Adrenal gland (tissue), 5 donors: ENCODE measurements around the gene MICAL3.

Experiments
- POLR2A ChIP-seq, 2 donors: fragments of 450-650 bp; IDR thresholded peaks; one replicate each; pipeline ENCODE4 v1.6.1; 2017; ENCODE audit warnings: antibody characterized with exemption in 2 of 2, mild to moderate bottlenecking in 2 of 2, moderate library complexity in 1 of 2
- TF ChIP-seq, protein P1 (sequence below), 6 experiments: fragments of 450-650 bp in 4 of 6; fragments of 200-600 bp in 2 of 6; sonication (generic) in 1 of 6; IDR thresholded peaks; 1 replicate in 5 of 6; 2 replicates in 1 of 6; pipeline versions ENCODE4 v1.5.1 to v1.8.0; 2016 to 2021; ENCODE audit warnings: antibody characterized with exemption in 6 of 6, mild to moderate bottlenecking in 2 of 6, moderate library complexity in 1 of 6
- donor health status: DM: no; HTN: no; CAD: no.

DNA sequence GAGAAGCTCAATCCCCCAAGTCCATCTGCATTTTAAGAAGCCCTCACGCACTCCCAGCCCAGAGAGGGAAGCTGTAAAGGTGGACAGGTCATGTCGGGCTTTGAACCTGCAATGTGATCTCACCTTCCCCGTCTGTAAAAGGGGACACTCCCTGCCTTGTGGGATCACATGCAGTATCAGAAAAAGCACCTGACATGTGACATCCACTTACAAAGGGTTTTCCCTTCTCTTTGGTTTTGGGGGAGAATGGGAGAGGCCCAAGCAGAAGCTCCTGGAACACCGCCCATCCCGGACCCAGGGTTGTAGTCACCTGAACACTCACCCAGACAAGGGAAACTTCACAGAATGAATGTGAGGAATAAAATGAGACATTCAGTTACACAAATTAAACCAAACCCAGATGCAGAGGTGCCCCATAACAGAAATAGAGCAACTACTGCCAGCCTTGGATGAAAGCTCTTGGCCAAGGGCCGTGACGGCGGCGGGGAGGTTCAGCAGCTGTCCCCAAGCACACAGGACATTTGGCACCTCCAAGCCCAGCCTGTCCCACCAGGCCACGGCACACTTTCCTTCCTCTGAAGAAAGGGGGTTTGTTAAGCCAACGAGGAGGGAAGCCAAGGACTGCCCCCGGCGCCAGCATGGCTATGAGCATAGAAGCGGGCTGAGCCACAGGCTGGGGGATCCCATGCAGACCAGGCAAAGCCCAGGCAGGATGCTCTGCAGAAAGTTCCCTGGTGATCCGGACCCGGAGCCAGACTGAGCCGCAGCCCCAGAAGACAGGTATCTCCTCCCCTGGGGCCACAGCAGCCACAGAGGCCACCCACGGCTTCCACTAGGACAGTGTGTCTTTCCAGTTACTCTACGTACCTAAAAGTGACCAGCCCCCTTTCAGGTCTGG, 253.9 kb downstream of the MICAL3 start:
- TF ChIP-seq POLR2A (IDR thresholded peaks at IDR 0.05) = no peak
- TF ChIP-seq, protein P1, sequence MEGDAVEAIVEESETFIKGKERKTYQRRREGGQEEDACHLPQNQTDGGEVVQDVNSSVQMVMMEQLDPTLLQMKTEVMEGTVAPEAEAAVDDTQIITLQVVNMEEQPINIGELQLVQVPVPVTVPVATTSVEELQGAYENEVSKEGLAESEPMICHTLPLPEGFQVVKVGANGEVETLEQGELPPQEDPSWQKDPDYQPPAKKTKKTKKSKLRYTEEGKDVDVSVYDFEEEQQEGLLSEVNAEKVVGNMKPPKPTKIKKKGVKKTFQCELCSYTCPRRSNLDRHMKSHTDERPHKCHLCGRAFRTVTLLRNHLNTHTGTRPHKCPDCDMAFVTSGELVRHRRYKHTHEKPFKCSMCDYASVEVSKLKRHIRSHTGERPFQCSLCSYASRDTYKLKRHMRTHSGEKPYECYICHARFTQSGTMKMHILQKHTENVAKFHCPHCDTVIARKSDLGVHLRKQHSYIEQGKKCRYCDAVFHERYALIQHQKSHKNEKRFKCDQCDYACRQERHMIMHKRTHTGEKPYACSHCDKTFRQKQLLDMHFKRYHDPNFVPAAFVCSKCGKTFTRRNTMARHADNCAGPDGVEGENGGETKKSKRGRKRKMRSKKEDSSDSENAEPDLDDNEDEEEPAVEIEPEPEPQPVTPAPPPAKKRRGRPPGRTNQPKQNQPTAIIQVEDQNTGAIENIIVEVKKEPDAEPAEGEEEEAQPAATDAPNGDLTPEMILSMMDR (IDR thresholded peaks at IDR 0.05) = no peak
